Panc1 (cell line): Measurements from ENCODE around the gene MRC1. TPM values are rescaled to one million over a fixed set of nuclear protein-coding genes. Genes with fewer than 3 reads are reported as not detected.

Experiments used
- ATAC-seq: fragments of 200-7000 bp; cut with Tn5 transposase; 2 replicates; pipeline ENCODE4 v1.9.1; 2020; ENCODE audit warnings: mild to moderate bottlenecking, moderate library complexity
- BruUV-seq: library from RNA; stranded (reverse); fragments of 400-500 nt; replicated peaks from 2 replicates; lab custom pipeline; 2021; lab: Mats Ljungman, UMichigan
- CTCF ChIA-PET: fragments of 300-600 bp; sonication (Branson Sonifier 250); formaldehyde crosslinking; loops from one replicate; lab custom pipeline; 2022; ENCODE audit warnings: antibody characterized with exemption; lab: Charles Lee
- POLR2A ChIA-PET: fragments of 300-600 bp; sonication (Branson Sonifier 250); formaldehyde crosslinking; loops from one replicate; lab custom pipeline; 2022; ENCODE audit warnings: antibody characterized with exemption; lab: Charles Lee
- DNase-seq: peaks from one replicate; pipeline ENCODE4 v3.0.0-alpha.2; 2010; ENCODE audit warnings: low read depth, low spot score
- H3K27ac ChIP-seq: 2 replicates; pipeline ENCODE4 v1.5.1; 2011; ENCODE audit warnings: mild to moderate bottlenecking, low read length, inconsistent platforms
- H3K27me3 ChIP-seq: fragments of 200-500 bp; sonication (Bioruptor generic); 2 replicates; pipeline ENCODE4 v1.6.0; 2014; ENCODE audit warnings: low read length, inconsistent platforms; ENCODE audit not compliant: control insufficient read depth, insufficient read depth
- H3K36me3 ChIP-seq: fragments of 200-500 bp; sonication (Bioruptor generic); 2 replicates; pipeline ENCODE4 v1.5.1; 2014; ENCODE audit warnings: inconsistent platforms, mild to moderate bottlenecking, low read length, moderate library complexity; ENCODE audit not compliant: control insufficient read depth, insufficient read depth
- H3K4me1 ChIP-seq: 2 replicates; pipeline ENCODE4 v1.5.1; 2011; ENCODE audit warnings: inconsistent platforms, mild to moderate bottlenecking, low read length, moderate library complexity; ENCODE audit not compliant: control insufficient read depth, insufficient read depth
- H3K4me3 ChIP-seq, 2 experiments: 2 replicates each; pipeline ENCODE4 v1.5.1; 2011 to 2012; ENCODE audit warnings: low read depth in 2 of 2, low read length in 2 of 2, mild to moderate bottlenecking in 2 of 2, inconsistent platforms in 1 of 2, moderate library complexity in 1 of 2
- H3K9me3 ChIP-seq: fragments of 200-500 bp; sonication (Bioruptor generic); 2 replicates; pipeline ENCODE4 v1.5.1; 2014; ENCODE audit warnings: low read depth, mild to moderate bottlenecking, inconsistent platforms, low read length, moderate library complexity; ENCODE audit not compliant: control insufficient read depth, insufficient read depth
- CTCF ChIP-seq: fragments of 450-650 bp; IDR thresholded peaks from 2 replicates; pipeline ENCODE4 v1.5.1; 2017; ENCODE audit warnings: mild to moderate bottlenecking
- POLR2AphosphoS5 ChIP-seq: IDR thresholded peaks from 2 replicates; pipeline ENCODE4 v1.6.1; 2012; ENCODE audit warnings: mild to moderate bottlenecking, low read depth, low read length, moderate library complexity
- SIN3A ChIP-seq: IDR thresholded peaks from 2 replicates; pipeline ENCODE4 v1.6.1; 2012; ENCODE audit warnings: low read depth, mild to moderate bottlenecking, low read length, moderate library complexity, borderline replicate concordance; ENCODE audit not compliant: insufficient read depth
- TCF7L2 ChIP-seq: IDR thresholded peaks from 2 replicates; pipeline ENCODE4 v1.6.1; 2011; ENCODE audit warnings: mild to moderate bottlenecking, low read depth, low read length, inconsistent platforms
- in situ Hi-C: cut with HindIII; loops from 2 replicates; pipeline ENCODE4 v1.10.0; 2016; ENCODE audit warnings: low sequenced_read_pairs, low pct_unique_long_range_greater_than_20kb
- intact Hi-C: fragments of 100-400 bp; cut with micrococcal nuclease; formaldehyde crosslinking; loops from one replicate; pipeline ENCODE4 v1.10.0; 2022; ENCODE audit not compliant: unreplicated experiment
- total RNA-seq: library from RNA; stranded (reverse); gene quantifications from one replicate; pipeline ENCODE4 v1.2.1, GENCODE V29; 2021; ENCODE audit not compliant: unreplicated experiment
- TF ChIP-seq, protein P1 (sequence below), 2 experiments: IDR thresholded peaks; 2 replicates each; pipeline ENCODE4 v1.6.1; 2011 to 2012; ENCODE audit warnings: low read depth in 2 of 2, control low read depth in 1 of 2, low read length in 1 of 2, mild to moderate bottlenecking in 1 of 2, moderate library complexity in 1 of 2; ENCODE audit not compliant: insufficient read depth in 1 of 2

Gene MRC1
- total RNA-seq, 1 experiment from 2014 or later, result 0.21 TPM

GRCh38 chr10:17817316-17817715 lies 8.2 kb downstream of the MRC1 start:
- H3K4me3 ChIP-seq, result no peak overlapping the region
- H3K4me1 ChIP-seq, result no peaks in the 10 kb centered on the region
- ATAC-seq (no peak), DNase-seq (no peak)
- intact Hi-C loops, result no loop called here
- ChIA-PET POLR2A (no interaction called here), CTCF (no interaction called here)
- BruUV-seq, result no TSS peak
- H3K9me3 ChIP-seq, result no peaks in the 10 kb centered on the region
- no peak for TF ChIP-seq SIN3A
- TF ChIP-seq, protein P1, sequence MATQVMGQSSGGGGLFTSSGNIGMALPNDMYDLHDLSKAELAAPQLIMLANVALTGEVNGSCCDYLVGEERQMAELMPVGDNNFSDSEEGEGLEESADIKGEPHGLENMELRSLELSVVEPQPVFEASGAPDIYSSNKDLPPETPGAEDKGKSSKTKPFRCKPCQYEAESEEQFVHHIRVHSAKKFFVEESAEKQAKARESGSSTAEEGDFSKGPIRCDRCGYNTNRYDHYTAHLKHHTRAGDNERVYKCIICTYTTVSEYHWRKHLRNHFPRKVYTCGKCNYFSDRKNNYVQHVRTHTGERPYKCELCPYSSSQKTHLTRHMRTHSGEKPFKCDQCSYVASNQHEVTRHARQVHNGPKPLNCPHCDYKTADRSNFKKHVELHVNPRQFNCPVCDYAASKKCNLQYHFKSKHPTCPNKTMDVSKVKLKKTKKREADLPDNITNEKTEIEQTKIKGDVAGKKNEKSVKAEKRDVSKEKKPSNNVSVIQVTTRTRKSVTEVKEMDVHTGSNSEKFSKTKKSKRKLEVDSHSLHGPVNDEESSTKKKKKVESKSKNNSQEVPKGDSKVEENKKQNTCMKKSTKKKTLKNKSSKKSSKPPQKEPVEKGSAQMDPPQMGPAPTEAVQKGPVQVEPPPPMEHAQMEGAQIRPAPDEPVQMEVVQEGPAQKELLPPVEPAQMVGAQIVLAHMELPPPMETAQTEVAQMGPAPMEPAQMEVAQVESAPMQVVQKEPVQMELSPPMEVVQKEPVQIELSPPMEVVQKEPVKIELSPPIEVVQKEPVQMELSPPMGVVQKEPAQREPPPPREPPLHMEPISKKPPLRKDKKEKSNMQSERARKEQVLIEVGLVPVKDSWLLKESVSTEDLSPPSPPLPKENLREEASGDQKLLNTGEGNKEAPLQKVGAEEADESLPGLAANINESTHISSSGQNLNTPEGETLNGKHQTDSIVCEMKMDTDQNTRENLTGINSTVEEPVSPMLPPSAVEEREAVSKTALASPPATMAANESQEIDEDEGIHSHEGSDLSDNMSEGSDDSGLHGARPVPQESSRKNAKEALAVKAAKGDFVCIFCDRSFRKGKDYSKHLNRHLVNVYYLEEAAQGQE (IDR thresholded peaks at IDR 0.05; ENCODE audit: insufficient read depth in 1 of 2, low read depth in 2 of 2, low read length in 1 of 2), result no peak
- TF ChIP-seq CTCF, result no peak
- TF ChIP-seq TCF7L2, result no peak
- no peak for TF ChIP-seq POLR2AphosphoS5
- no peaks in the 10 kb centered on the region for H3K27me3 ChIP-seq
- no peak overlapping the region for H3K27ac ChIP-seq
- H3K36me3 ChIP-seq, result no peaks in the 10 kb centered on the region
- in situ Hi-C loops, result no loop called here

DNA sequence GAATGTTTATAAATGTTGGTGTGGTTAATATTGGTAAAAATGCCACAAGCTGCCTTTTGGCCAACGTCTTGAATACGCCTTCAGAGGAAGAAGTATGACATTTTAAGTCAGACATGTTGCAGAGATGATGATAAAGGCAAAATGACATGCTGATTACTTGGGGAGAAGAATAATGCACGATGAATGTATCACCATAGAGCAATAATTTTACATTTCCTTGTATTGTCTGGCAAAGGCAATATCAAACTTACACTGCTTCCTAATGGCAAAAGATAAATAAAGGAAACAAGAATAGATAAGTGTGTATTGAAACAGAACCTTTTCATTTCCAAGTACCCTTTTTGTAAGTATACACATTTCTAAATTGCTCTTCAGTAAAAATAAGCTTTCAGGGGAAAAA lies 8.6 kb downstream of the MRC1 start:
- CTCF ChIA-PET, result no interaction called here
- H3K4me1 ChIP-seq, result no peaks in the 10 kb centered on the region; the same call in 1 of the 2 replicates
- intact Hi-C loops (no loop called here), in situ Hi-C loops (no loop called here)
- no peak for DNase-seq
- no peak overlapping the region for H3K4me3 ChIP-seq
- no peak for ATAC-seq
- H3K27ac ChIP-seq, result no peak overlapping the region
- BruUV-seq, result no TSS peak
- no peaks in the 10 kb centered on the region for H3K27me3 ChIP-seq
- H3K9me3 ChIP-seq, result no peaks in the 10 kb centered on the region
- TF ChIP-seq POLR2AphosphoS5 (no peak), SIN3A (no peak), CTCF (no peak), TCF7L2 (no peak)
- TF ChIP-seq, protein P1 (IDR thresholded peaks at IDR 0.05; ENCODE audit: insufficient read depth in 1 of 2, low read depth in 2 of 2, low read length in 1 of 2), result no peak
- POLR2A ChIA-PET, result no interaction called here
- no peaks in the 10 kb centered on the region for H3K36me3 ChIP-seq
